Activated T-helper 2 cell treated with anti-CD3 and anti-CD28 coated beads, Interferon-gamma antibody, Interleukin-2, Interleukin-4, amounts not matched to agents 10 μg/mL and 5 μg/mL and 100 μg/mL, durations not matched to agents 14 hours and 24 hours and 36 hours (primary cell): Measurements from ENCODE around the gene PAFAH2. TPM values are rescaled to one million over a fixed set of nuclear protein-coding genes. Genes with fewer than 3 reads are reported as not detected.
A peak's percentile ranks its signal among the peaks of the same experiment; 100 is the strongest.

Experiments used
- DNase-seq: peaks from one replicate; pipeline ENCODE4 v3.0.0; 2021; ENCODE audit warnings: low spot score
- H3K27ac Mint-ChIP-seq: one replicate; pipeline ENCODE4 v1.8.0; 2021; ENCODE audit warnings: mixed read lengths
- H3K27me3 Mint-ChIP-seq: one replicate; pipeline ENCODE4 v1.8.0; 2021; ENCODE audit warnings: low read depth, mixed read lengths
- H3K36me3 Mint-ChIP-seq: one replicate; pipeline ENCODE4 v1.8.0; 2021; ENCODE audit warnings: low read depth, mixed read lengths
- H3K4me1 Mint-ChIP-seq: one replicate; pipeline ENCODE4 v1.8.0; 2021; ENCODE audit warnings: low read depth, mixed read lengths
- H3K4me3 Mint-ChIP-seq: one replicate; pipeline ENCODE4 v1.8.0; 2021; ENCODE audit warnings: low read depth, mild to moderate bottlenecking, moderate library complexity, mixed read lengths
- H3K9me3 Mint-ChIP-seq: one replicate; pipeline ENCODE4 v1.8.0; 2021; ENCODE audit warnings: mixed read lengths
- intact Hi-C: fragments of 100-400 bp; cut with micrococcal nuclease; formaldehyde crosslinking; loops from one replicate; pipeline ENCODE4 v1.15.1; 2023
- total RNA-seq: library from RNA; stranded (reverse); gene quantifications from 2 replicates; pipeline ENCODE4 v1.2.3, GENCODE V29; 2022

PAFAH2 gene
- total RNA-seq, 1 donor from 2014 or later, result 7.7 TPM

GRCh38 chr1:25985171-25985570, 12.7 kb downstream of the PAFAH2 start:
- intact Hi-C loops, result no loop called here
- Mint-ChIP-seq H3K27me3 (no peaks in the 10 kb centered on the region), H3K9me3 (no peaks in the 10 kb centered on the region), H3K4me1 (peaks cover 27% of the 10 kb centered on the region), H3K4me3 (no peak overlapping the region), H3K27ac (no peak overlapping the region), H3K36me3 (peaks cover 46% of the 10 kb centered on the region)
- DNase-seq, result no peak

DNA sequence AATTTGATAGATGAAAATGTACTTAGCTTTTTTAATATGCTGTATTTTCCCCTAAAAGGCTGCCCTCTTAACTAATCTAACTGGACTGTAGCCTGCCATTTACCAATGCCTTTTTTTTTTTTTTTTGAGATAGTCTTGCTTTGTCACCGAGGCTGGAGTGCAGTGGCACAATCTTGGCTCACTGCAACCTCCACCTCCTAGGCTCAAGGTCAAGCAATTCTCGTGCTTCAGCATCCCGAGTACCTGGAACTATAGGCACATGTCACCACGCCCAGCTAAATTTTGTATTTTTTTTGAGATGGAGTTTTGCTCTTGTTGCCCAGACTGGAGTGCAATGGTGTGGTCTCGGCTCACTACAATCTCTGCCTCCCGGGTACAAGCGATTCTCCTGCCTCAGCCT, 18.7 kb downstream of the PAFAH2 start:
- no peak overlapping the region for H3K27ac Mint-ChIP-seq

GRCh38 chr1:25978403-25978802, 19.5 kb downstream of the PAFAH2 start:
- peaks cover 59% of the 10 kb centered on the region for H3K36me3 Mint-ChIP-seq
- peaks cover 8% of the 10 kb centered on the region for H3K4me1 Mint-ChIP-seq
- intact Hi-C loops, result no loop called here
- no peak overlapping the region for H3K4me3 Mint-ChIP-seq
- H3K27me3 Mint-ChIP-seq, result no peaks in the 10 kb centered on the region
- no peak overlapping the region for H3K27ac Mint-ChIP-seq
- no peaks in the 10 kb centered on the region for H3K9me3 Mint-ChIP-seq
- no peak for DNase-seq

More for the DNA sequence above, 18.7 kb downstream of the PAFAH2 start:
- DNase-seq, result no peak
- intact Hi-C loops, result no loop called here
- peaks cover 8% of the 10 kb centered on the region for H3K4me1 Mint-ChIP-seq
- no peaks in the 10 kb centered on the region for H3K27me3 Mint-ChIP-seq
- no peak overlapping the region for H3K4me3 Mint-ChIP-seq
- H3K36me3 Mint-ChIP-seq, result peaks cover 59% of the 10 kb centered on the region
- no peaks in the 10 kb centered on the region for H3K9me3 Mint-ChIP-seq

DNA sequence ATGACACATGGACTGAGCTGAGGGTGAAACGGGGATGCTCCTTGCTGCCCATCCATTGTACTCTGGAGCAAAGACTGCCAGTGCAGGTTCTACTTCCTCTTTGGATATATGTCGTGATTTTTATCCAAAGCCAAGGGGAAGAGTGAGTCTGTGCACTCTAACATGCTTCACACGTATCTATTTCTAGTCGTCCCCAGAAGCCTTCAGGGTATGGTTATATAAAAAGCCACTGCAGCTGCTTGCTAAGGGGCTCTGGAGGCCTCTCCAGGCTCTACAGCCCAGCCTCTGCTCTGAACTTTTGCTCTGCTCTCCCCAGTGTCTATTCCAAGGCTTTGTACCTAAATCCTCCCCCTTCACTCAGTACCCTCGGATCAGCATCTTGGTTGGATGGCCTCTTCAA, 20.1 kb downstream of the PAFAH2 start:
- intact Hi-C loops, result no loop called here
- Mint-ChIP-seq H3K9me3 (no peaks in the 10 kb centered on the region), H3K27me3 (no peaks in the 10 kb centered on the region), H3K4me3 (no peak overlapping the region), H3K36me3 (peaks cover 59% of the 10 kb centered on the region), H3K27ac (no peak overlapping the region), H3K4me1 (peaks cover 9% of the 10 kb centered on the region)
- DNase-seq, result no peak

DNA sequence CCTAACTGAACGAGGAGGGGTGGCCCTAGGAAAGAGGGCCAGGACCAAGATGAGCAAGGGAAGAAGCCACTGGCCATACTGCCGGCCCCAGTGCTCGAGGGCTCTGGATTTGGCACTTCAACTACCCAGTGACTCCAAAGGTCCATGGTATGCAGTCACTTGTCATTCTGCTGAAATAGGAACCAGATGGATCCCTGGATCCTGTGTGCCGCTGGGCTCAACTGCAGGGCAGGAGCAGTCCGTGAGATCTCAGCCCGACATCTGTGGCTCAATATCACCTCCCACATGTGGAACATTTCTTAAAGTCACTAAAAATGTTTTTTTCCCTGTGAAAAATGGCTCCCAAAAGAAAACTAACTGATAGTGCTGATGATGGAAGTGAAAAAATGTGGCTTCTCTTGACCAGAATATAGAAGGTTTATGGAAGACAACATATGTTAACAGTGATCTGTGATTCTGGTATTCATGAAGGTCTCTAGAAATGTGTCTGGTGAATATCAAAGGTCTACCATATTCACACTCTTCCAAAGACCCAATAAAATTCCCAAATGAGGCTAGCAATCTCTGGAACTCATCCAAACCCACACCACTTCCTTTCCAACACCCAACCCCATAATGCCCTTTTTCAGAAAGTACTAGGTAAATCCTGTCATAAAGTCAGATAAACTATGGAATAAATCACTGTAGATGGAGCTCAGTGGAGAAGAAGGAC, 24.1 kb downstream of the PAFAH2 start:
- H3K36me3 Mint-ChIP-seq, result peaks cover 66% of the 10 kb centered on the region
- H3K27ac Mint-ChIP-seq, result no peak overlapping the region
- DNase-seq, result no peak
- H3K27me3 Mint-ChIP-seq, result no peaks in the 10 kb centered on the region
- intact Hi-C loops, result no loop called here
- H3K9me3 Mint-ChIP-seq, result no peaks in the 10 kb centered on the region
- no peak overlapping the region for H3K4me3 Mint-ChIP-seq
- H3K4me1 Mint-ChIP-seq, result peaks cover 29% of the 10 kb centered on the region

DNA sequence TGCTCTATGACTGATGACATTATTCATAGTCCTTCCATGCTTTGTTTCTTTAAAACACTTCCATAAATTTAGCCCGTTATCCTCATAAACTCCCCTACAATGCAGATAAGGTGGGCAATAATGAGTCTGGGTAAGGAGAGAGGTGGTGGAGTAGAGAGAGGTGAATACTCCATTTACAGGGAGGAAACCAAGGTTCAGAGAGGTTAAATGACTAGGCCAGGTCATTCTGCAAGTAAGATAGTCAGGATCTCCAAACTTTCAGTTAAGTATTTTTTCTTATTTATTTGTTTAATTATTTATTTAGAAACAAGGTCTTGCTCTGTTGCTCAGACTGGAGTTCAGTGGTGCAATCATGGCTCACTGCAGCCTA, 26.1 kb downstream of the PAFAH2 start:
- peaks cover 24% of the 10 kb centered on the region for H3K4me1 Mint-ChIP-seq
- no peaks in the 10 kb centered on the region for H3K9me3 Mint-ChIP-seq
- peak overlapping the region; percentile 84 for H3K27ac Mint-ChIP-seq
- peak overlapping the region; percentile 5 for H3K4me3 Mint-ChIP-seq
- DNase-seq, result no peak
- no peaks in the 10 kb centered on the region for H3K27me3 Mint-ChIP-seq
- intact Hi-C loops, result no loop called here
- peaks cover 69% of the 10 kb centered on the region for H3K36me3 Mint-ChIP-seq

DNA sequence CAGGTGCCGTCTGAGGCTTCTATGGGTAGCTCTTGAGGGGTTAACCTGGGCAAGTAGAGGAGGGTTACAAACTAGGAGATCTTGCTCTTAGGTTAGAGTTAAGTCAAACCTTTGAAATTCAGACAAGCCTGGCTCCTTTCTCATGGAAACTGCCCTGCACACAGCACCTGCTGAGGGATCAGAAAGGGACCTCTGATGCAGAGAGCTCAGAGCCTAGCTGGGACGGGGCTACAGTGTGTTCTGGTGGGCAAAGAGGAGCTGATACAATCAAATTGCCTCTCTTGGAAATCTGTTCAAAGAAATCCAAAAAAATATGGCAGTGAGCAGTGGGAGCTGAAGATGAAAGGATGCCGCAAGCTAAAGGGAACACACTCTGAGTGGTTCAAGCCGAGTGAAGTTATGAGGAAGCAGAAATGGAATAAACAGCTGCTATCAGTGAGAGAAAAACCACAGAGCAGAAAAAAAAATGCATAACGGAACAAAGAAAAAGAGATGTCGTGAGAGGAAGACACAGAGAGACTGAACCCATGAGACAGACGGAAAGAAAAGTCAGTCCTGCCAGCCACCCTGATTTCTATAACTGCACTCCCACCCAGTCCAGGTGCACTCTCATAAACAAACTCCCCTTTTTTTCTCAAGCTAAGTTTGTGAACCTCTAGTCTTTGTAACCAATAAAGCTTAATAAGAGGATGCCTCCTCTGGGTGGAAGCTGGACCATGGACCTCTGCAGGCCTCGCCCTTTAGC, 26.6 kb downstream of the PAFAH2 start:
- Mint-ChIP-seq H3K27ac (peak overlapping the region; percentile 84), H3K4me1 (peaks cover 24% of the 10 kb centered on the region), H3K36me3 (peaks cover 67% of the 10 kb centered on the region), H3K9me3 (no peaks in the 10 kb centered on the region), H3K27me3 (no peaks in the 10 kb centered on the region), H3K4me3 (peak overlapping the region; percentile 13)
- peak; percentile 13 for DNase-seq
- intact Hi-C loops, result no loop called here

DNA sequence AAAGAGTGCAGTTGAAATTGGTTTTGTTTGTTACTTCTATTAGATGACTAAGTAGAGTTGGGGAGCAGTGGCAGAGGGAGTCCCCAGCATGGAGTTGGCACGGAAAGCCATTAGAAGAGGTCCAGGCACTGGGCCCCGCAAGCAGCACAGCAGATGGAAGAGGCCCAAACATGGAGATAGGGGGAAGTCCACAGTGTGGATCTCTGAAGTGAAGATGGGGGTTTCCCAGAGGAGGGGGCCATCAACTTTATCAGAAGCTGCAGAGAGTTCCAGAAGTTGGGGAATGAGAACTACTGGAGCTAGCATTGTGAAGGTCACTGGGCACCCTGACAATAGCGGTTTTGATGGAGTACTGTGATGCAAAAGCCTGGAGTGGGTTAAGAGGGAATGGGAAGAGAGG, 30.6 kb downstream of the PAFAH2 start:
- no peak overlapping the region for H3K4me3 Mint-ChIP-seq
- peaks cover 21% of the 10 kb centered on the region for H3K4me1 Mint-ChIP-seq
- no peaks in the 10 kb centered on the region for H3K27me3 Mint-ChIP-seq
- H3K36me3 Mint-ChIP-seq, result peaks cover 61% of the 10 kb centered on the region
- intact Hi-C loops, result no loop called here
- H3K27ac Mint-ChIP-seq, result no peak overlapping the region
- no peaks in the 10 kb centered on the region for H3K9me3 Mint-ChIP-seq
- DNase-seq, result no peak

DNA sequence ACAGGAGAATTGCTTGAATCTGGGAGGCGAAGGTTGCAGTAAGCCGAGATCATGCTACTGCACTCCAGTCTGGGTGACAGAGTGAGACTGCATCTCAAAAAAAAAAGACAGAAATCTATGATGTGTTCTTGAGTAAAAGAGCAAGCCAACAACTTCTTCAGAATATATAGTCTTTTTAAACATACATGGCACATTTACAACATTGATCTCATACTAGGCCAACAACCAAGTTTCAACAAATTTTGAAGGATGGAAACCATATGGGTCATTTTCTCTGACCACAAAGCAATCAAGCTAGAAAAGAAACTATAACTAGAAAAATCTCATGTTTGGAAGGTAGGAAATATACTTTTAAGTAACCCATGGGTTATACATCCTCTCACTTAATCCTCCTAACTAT, 38.3 kb downstream of the PAFAH2 start:
- Mint-ChIP-seq H3K27me3 (no peaks in the 10 kb centered on the region), H3K4me1 (peaks cover 2% of the 10 kb centered on the region), H3K9me3 (no peaks in the 10 kb centered on the region), H3K4me3 (no peak overlapping the region), H3K36me3 (peaks cover 56% of the 10 kb centered on the region), H3K27ac (no peak overlapping the region)
- DNase-seq, result no peak
- intact Hi-C loops, result no loop called here

DNA sequence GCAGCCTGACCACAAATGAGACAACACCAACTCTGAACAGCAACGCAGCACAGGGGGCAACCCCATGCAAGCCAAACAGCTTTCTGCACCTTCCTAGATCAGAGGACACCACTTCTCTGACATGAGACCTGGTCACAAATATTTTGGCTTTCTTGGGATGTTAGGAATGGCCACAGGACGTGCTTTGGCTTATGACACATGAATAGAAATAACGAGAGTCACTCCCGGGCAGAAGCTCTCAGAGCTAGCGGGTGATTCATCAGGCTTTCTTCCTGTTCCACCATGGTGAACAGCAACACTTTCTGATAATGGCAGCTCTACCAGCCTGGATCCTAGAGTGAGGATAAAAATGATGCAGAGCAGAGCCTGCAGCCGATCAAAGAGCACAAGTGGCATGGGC, 39.4 kb downstream of the PAFAH2 start:
- no peaks in the 10 kb centered on the region for H3K27me3 Mint-ChIP-seq
- intact Hi-C loops, result no loop called here
- no peak overlapping the region for H3K27ac Mint-ChIP-seq
- H3K4me3 Mint-ChIP-seq, result no peak overlapping the region
- DNase-seq, result no peak
- H3K9me3 Mint-ChIP-seq, result no peaks in the 10 kb centered on the region
- peaks cover 47% of the 10 kb centered on the region for H3K36me3 Mint-ChIP-seq
- peaks cover 5% of the 10 kb centered on the region for H3K4me1 Mint-ChIP-seq

- intact Hi-C loops, result no loop called here
- H3K9me3 Mint-ChIP-seq, result no peaks in the 10 kb centered on the region
- no peak overlapping the region for H3K4me3 Mint-ChIP-seq
- H3K36me3 Mint-ChIP-seq, result peaks cover 26% of the 10 kb centered on the region
- H3K4me1 Mint-ChIP-seq, result peaks cover 5% of the 10 kb centered on the region
- DNase-seq, result no peak
- no peaks in the 10 kb centered on the region for H3K27me3 Mint-ChIP-seq
- H3K27ac Mint-ChIP-seq, result no peak overlapping the region
Measured at GRCh38 chr1:25955553-25955952, 42.3 kb downstream of the PAFAH2 start.

- Mint-ChIP-seq H3K9me3 (no peaks in the 10 kb centered on the region), H3K27me3 (no peaks in the 10 kb centered on the region), H3K4me1 (peaks cover 5% of the 10 kb centered on the region), H3K36me3 (peaks cover 16% of the 10 kb centered on the region), H3K4me3 (no peak overlapping the region), H3K27ac (no peak overlapping the region)
- DNase-seq, result no peak
- intact Hi-C loops, result no loop called here
Measured at GRCh38 chr1:25954282-25954938, 43.5 kb downstream of the PAFAH2 start.

DNA sequence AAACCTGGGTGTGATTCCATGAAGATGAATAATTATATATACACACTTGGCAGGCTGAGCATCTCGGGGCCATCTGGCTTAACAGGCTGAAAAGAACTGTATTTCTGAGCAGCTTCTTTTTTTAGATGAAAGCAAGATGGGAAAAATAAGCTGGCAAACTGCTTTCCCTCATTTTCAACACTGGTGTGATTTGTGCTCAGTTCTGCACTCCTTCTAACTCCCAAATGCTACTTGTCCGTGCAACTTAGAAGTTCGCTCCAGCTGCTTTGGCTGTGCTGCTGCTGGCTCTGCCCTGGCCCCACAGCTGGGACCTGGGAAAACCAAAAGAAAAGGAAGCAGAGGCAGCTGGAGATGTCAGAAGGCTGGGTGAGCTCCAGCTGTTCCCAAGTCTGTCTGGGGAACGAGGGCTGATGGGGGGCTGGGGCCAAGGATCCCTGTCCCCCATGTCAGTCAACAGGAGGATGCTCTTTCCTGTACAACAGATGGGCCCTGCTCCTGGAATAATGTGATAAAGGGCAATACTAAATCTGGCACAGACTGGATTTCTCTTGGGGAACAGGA, 44.9 kb downstream of the PAFAH2 start:
- Mint-ChIP-seq H3K27me3 (no peaks in the 10 kb centered on the region), H3K9me3 (no peaks in the 10 kb centered on the region), H3K4me3 (no peak overlapping the region), H3K36me3 (peaks cover 4% of the 10 kb centered on the region), H3K27ac (no peak overlapping the region), H3K4me1 (peaks cover 3% of the 10 kb centered on the region)
- intact Hi-C loops, result no loop called here
- no peak for DNase-seq
